Ishikawa (cell line): ENCODE results near the gene ULK4.

Source experiments
- CEBPB ChIP-seq: IDR thresholded peaks from 2 replicates; pipeline ENCODE4 v1.6.1; 2012
- CREB1 ChIP-seq: IDR thresholded peaks from 2 replicates; pipeline ENCODE4 v1.6.1; 2012; ENCODE audit warnings: low read depth
- EGR1 ChIP-seq: IDR thresholded peaks from 2 replicates; pipeline ENCODE4 v1.6.1; 2012
- EP300 ChIP-seq: IDR thresholded peaks from 2 replicates; pipeline ENCODE4 v1.6.1; 2012; ENCODE audit warnings: borderline replicate concordance
- FOXM1 ChIP-seq: IDR thresholded peaks from 2 replicates; pipeline ENCODE4 v1.6.1; 2012; ENCODE audit warnings: low read depth, borderline replicate concordance
- NFIC ChIP-seq: IDR thresholded peaks from 2 replicates; pipeline ENCODE4 v1.6.1; 2012
- RAD21 ChIP-seq: IDR thresholded peaks from 2 replicates; pipeline ENCODE4 v1.6.1; 2012; ENCODE audit warnings: low read depth
- TAF1 ChIP-seq: IDR thresholded peaks from 2 replicates; pipeline ENCODE4 v1.6.1; 2012; ENCODE audit warnings: low read depth, mild to moderate bottlenecking
- TCF12 ChIP-seq: IDR thresholded peaks from 2 replicates; pipeline ENCODE4 v1.6.1; 2012; ENCODE audit warnings: low read depth
- TEAD4 ChIP-seq: IDR thresholded peaks from 2 replicates; pipeline ENCODE4 v1.6.1; 2012
- YY1 ChIP-seq: IDR thresholded peaks from 2 replicates; pipeline ENCODE4 v1.6.1; 2012; ENCODE audit warnings: low read depth
- ZBTB7A ChIP-seq: IDR thresholded peaks from 2 replicates; pipeline ENCODE4 v1.6.1; 2012; ENCODE audit warnings: low read depth
- TF ChIP-seq, protein P1 (sequence below): IDR thresholded peaks from 2 replicates; pipeline ENCODE4 v1.6.1; 2012
- TF ChIP-seq, protein P2 (sequence below): IDR thresholded peaks from 2 replicates; pipeline ENCODE4 v1.6.1; 2012; ENCODE audit warnings: low read depth, mild to moderate bottlenecking
- TF ChIP-seq, protein P3 (sequence below): IDR thresholded peaks from 2 replicates; pipeline ENCODE4 v1.6.1; 2012

Gene ULK4

DNA sequence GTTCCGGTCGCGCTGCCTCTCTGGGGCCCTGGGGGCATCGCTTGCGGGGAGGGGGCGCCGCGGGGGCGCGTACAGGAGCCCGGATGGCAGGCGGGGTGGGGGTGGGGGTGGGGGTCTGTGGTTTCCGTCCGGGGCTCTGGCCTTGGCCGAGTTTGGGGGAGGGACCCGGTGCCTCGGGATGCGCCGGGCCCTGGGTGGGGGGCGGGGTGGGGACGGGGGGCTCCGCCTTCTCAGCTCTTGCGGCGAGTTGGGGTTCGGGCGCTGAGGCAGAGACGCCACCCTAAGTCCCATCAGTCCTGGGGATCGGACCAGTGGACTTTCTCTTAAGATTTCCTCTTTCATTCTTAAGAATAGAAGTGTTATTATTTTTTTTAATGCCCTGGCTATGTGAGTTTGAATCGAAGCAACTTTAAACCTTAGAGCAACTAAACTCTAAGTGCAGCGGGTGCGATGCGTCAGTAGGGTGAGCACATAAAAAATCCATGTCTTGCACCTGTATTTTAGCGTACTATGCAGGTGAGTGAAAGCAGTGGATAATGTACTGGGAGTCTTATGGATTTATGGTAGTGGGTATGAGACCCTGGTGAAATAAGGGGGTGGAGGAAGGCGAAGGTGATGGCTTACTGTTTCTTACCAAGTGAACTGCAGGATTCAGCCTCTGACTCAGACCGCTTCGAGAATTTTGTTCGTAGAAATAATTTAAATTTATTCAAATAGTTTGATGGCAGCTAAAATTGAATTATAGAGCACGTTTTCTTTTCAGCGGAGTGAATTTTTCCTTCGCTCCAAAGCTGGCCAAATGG is 761.8 kb downstream of the ULK4 start:
- TF ChIP-seq ZBTB7A (no peak), TCF12 (no peak), FOXM1 (no peak), NFIC (no peak), YY1 (no peak), EP300 (no peak), RAD21 (no peak), EGR1 (no peak), CEBPB (no peak), TAF1 (no peak), TEAD4 (no peak), CREB1 (no peak)
- TF ChIP-seq, protein P1, sequence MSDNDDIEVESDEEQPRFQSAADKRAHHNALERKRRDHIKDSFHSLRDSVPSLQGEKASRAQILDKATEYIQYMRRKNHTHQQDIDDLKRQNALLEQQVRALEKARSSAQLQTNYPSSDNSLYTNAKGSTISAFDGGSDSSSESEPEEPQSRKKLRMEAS = no peak
- TF ChIP-seq, protein P2, sequence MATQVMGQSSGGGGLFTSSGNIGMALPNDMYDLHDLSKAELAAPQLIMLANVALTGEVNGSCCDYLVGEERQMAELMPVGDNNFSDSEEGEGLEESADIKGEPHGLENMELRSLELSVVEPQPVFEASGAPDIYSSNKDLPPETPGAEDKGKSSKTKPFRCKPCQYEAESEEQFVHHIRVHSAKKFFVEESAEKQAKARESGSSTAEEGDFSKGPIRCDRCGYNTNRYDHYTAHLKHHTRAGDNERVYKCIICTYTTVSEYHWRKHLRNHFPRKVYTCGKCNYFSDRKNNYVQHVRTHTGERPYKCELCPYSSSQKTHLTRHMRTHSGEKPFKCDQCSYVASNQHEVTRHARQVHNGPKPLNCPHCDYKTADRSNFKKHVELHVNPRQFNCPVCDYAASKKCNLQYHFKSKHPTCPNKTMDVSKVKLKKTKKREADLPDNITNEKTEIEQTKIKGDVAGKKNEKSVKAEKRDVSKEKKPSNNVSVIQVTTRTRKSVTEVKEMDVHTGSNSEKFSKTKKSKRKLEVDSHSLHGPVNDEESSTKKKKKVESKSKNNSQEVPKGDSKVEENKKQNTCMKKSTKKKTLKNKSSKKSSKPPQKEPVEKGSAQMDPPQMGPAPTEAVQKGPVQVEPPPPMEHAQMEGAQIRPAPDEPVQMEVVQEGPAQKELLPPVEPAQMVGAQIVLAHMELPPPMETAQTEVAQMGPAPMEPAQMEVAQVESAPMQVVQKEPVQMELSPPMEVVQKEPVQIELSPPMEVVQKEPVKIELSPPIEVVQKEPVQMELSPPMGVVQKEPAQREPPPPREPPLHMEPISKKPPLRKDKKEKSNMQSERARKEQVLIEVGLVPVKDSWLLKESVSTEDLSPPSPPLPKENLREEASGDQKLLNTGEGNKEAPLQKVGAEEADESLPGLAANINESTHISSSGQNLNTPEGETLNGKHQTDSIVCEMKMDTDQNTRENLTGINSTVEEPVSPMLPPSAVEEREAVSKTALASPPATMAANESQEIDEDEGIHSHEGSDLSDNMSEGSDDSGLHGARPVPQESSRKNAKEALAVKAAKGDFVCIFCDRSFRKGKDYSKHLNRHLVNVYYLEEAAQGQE = no peak
- TF ChIP-seq, protein P3, sequence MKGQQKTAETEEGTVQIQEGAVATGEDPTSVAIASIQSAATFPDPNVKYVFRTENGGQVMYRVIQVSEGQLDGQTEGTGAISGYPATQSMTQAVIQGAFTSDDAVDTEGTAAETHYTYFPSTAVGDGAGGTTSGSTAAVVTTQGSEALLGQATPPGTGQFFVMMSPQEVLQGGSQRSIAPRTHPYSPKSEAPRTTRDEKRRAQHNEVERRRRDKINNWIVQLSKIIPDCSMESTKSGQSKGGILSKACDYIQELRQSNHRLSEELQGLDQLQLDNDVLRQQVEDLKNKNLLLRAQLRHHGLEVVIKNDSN = no peak

DNA sequence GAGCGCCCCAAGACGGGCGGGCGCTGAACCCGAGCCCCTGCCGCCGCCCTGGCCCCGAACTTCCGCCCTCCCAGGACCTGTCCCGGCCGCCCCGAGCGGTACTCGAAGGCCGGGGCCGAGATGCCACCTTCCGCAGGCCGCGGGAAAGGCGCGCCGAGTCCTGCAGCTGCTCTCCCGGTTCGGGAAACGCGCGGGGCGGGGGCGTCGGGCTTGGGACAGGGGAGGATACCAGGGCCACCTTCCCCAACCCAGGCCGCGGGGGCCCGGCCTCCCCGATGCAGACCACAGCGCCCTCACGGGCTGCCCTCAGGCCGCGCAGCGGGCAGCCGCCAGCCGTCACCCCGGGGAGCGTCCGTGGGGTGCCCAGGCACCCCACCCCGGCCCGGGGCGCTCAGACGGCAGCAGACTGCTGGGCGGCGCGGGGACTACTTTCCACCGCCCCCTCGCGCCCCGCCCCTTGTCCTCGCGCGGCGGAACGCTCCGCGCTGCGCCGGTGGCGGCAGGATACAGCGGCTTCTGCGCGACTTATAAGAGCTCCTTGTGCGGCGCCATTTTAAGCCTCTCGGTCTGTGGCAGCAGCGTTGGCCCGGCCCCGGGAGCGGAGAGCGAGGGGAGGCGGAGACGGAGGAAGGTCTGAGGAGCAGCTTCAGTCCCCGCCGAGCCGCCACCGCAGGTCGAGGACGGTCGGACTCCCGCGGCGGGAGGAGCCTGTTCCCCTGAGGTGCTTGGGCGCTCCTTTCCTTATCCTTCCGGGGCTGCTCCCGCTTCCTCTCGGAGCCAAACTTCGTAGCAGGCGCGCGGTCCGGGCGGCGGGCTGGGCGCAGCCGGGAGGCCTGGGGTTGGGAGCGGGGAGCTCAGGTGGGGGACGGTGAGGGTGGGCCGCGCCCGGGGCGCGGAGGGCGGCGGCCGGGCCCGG is 762.7 kb downstream of the ULK4 start, which contains the start of gene CTNNB1:
CTNNB1 (plus strand) TSS at position 556 of the 916 bp plus-strand sequence. CDS start 24,564 bp downstream, outside the sequence.
- TF ChIP-seq TCF12 (peak; percentile 80), NFIC (peak; percentile 48; the same call in 1 of the 2 replicates), EGR1 (peak; percentile 93), TAF1 (peak; percentile 99), FOXM1 (no peak), ZBTB7A (peak; percentile 80), RAD21 (no peak; the same call in 1 of the 2 replicates), TEAD4 (peak; percentile 76), EP300 (peak; percentile 56; the same call in 1 of the 2 replicates), CEBPB (peak; percentile 1; the same call in 1 of the 2 replicates), CREB1 (no peak), YY1 (peak; percentile 98)
- TF ChIP-seq, protein P2 = peak; percentile 32; the same call in 1 of the 2 replicates
- TF ChIP-seq, protein P3 = peak; percentile 53; the same call in 1 of the 2 replicates
- TF ChIP-seq, protein P1 = peak; percentile 85

DNA sequence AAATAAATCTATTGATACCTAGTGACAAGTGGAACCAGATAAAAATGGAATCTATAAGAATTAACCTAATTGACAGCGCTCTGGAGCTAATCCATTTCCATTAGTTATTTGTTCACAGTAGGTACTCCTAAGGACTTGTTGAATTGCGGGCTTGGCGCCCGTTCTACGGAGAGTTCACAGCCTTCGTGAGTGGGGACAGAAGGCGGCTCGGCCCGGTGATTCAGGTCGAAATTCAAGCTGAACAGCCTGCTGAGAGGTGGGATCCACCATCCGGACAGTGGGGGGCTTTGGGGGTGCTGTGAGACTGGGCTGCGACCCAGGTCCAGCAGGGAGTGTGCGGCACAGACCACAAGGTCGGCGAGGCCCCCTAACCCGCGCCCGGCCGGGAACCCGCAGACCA is 763.4 kb downstream of the ULK4 start:
- TF ChIP-seq, protein P3 = no peak
- no peak for TF ChIP-seq EGR1
- no peak; the same call in 1 of the 2 replicates for TF ChIP-seq TCF12
- TF ChIP-seq, protein P2 = no peak
- TF ChIP-seq NFIC = no peak
- TF ChIP-seq TEAD4 = no peak
- TF ChIP-seq ZBTB7A = no peak
- no peak for TF ChIP-seq YY1
- no peak for TF ChIP-seq RAD21
- TF ChIP-seq CEBPB = no peak
